Measurements from ENCODE around the gene CHRNB4.

The CHRNB4 gene

GRCh38 chr15:78672285-78673014 is 31.4 kb upstream of the CHRNB4 start:
- TF ChIP-seq MYC (IDR thresholded peaks at IDR 0.05; ENCODE audit: low read depth, low read length), result no peak
- no peak for TF ChIP-seq MAX (IDR thresholded peaks at IDR 0.05; ENCODE audit: low read depth, low read length)
- no peak for TF ChIP-seq POLR2A (IDR thresholded peaks at IDR 0.05; ENCODE audit: extremely low read depth, insufficient read length)
- no peak for TF ChIP-seq CTCF (IDR thresholded peaks at IDR 0.05; ENCODE audit: low read depth, low read length)
- no peak for DNase-seq (ENCODE audit: low read depth)
- no peak overlapping the region for H3K4me3 ChIP-seq (ENCODE audit: low read depth, low read length)

GRCh38 chr15:78671626-78672211 is 30.7 kb upstream of the CHRNB4 start:
- H3K4me3 ChIP-seq (ENCODE audit: low read depth, low read length), result no peak overlapping the region
- no peak for DNase-seq (ENCODE audit: low read depth)
- TF ChIP-seq MYC (IDR thresholded peaks at IDR 0.05; ENCODE audit: low read depth, low read length) (no peak), POLR2A (IDR thresholded peaks at IDR 0.05; ENCODE audit: extremely low read depth, insufficient read length) (no peak)

GRCh38 chr15:78668987-78669386 is 28.0 kb upstream of the CHRNB4 start:
- TF ChIP-seq POLR2A (IDR thresholded peaks at IDR 0.05; ENCODE audit: extremely low read depth, insufficient read length) (no peak), MYC (IDR thresholded peaks at IDR 0.05; ENCODE audit: low read depth, low read length) (no peak), CTCF (IDR thresholded peaks at IDR 0.05; ENCODE audit: low read depth, low read length) (no peak), MAX (IDR thresholded peaks at IDR 0.05; ENCODE audit: low read depth, low read length) (no peak)
- peak; percentile 25 for DNase-seq (ENCODE audit: low read depth)
- H3K4me3 ChIP-seq (ENCODE audit: low read depth, low read length), result no peak overlapping the region

- TF ChIP-seq CTCF (IDR thresholded peaks at IDR 0.05; ENCODE audit: low read depth, low read length), result no peak
- no peak for TF ChIP-seq MAX (IDR thresholded peaks at IDR 0.05; ENCODE audit: low read depth, low read length)
- no peak for TF ChIP-seq MYC (IDR thresholded peaks at IDR 0.05; ENCODE audit: low read depth, low read length)
- no peak for TF ChIP-seq POLR2A (IDR thresholded peaks at IDR 0.05; ENCODE audit: extremely low read depth, insufficient read length)
- no peak for DNase-seq (ENCODE audit: low read depth)
- no peak overlapping the region for H3K4me3 ChIP-seq (ENCODE audit: low read depth, low read length)
These were observed 26.7 kb upstream of the CHRNB4 start for GRCh38 chr15:78667578-78668236.

GRCh38 chr15:78666010-78666409 is 25.0 kb upstream of the CHRNB4 start:
- no peak for DNase-seq (ENCODE audit: low read depth)
- TF ChIP-seq POLR2A (IDR thresholded peaks at IDR 0.05; ENCODE audit: extremely low read depth, insufficient read length), result no peak
- TF ChIP-seq MAX (IDR thresholded peaks at IDR 0.05; ENCODE audit: low read depth, low read length), result no peak
- TF ChIP-seq CTCF (IDR thresholded peaks at IDR 0.05; ENCODE audit: low read depth, low read length), result no peak
- no peak for TF ChIP-seq MYC (IDR thresholded peaks at IDR 0.05; ENCODE audit: low read depth, low read length)
- H3K4me3 ChIP-seq (ENCODE audit: low read depth, low read length), result no peak overlapping the region

GRCh38 chr15:78663703-78664102 is 22.7 kb upstream of the CHRNB4 start:
- TF ChIP-seq MAX (IDR thresholded peaks at IDR 0.05; ENCODE audit: low read depth, low read length), result no peak
- no peak for TF ChIP-seq POLR2A (IDR thresholded peaks at IDR 0.05; ENCODE audit: extremely low read depth, insufficient read length)
- no peak for TF ChIP-seq MYC (IDR thresholded peaks at IDR 0.05; ENCODE audit: low read depth, low read length)
- TF ChIP-seq CTCF (IDR thresholded peaks at IDR 0.05; ENCODE audit: low read depth, low read length), result no peak
- no peak for DNase-seq (ENCODE audit: low read depth)
- H3K4me3 ChIP-seq (ENCODE audit: low read depth, low read length), result no peak overlapping the region
